Lower leg skin (tissue), 4 donors: ENCODE results near the gene SPRY4. TPM values are rescaled to one million over a fixed set of nuclear protein-coding genes. Genes with fewer than 3 reads are reported as not detected.
A peak's percentile ranks its signal among the peaks of the same experiment; 100 is the strongest.

Experiments
- DNase-seq, 2 donors: peaks; one replicate each; pipeline ENCODE4 v3.0.0-alpha.2; 2019; ENCODE audit warnings: low spot score in 2 of 2
- H3K4me3 ChIP-seq: fragments of 200-600 bp; sonication (generic); 2 replicates; pipeline ENCODE4 v1.5.1; 2017; ENCODE audit warnings: mild to moderate bottlenecking, low read depth; ENCODE audit not compliant: poor library complexity, severe bottlenecking
- CTCF ChIP-seq, 3 donors: fragments of 450-650 bp; IDR thresholded peaks; one replicate each; pipeline ENCODE4 v1.5.1; 2016; ENCODE audit warnings: antibody characterized with exemption in 3 of 3, mild to moderate bottlenecking in 3 of 3, moderate library complexity in 2 of 3
- POLR2A ChIP-seq, 2 donors: fragments of 450-650 bp; IDR thresholded peaks; one replicate each; pipeline ENCODE4 v1.6.1; 2016 to 2017; ENCODE audit warnings: antibody characterized with exemption in 2 of 2, mild to moderate bottlenecking in 1 of 2, moderate library complexity in 1 of 2
- WGBS, 2 donors: methylation state at CpG; one replicate each; pipeline ENCODE4 v1.1.5; 2018; 5-methylcytosine and 5-hydroxymethylcytosine counted together
- intact Hi-C: fragments of 100-400 bp; cut with DNase I; formaldehyde crosslinking; loops from one replicate; pipeline ENCODE4 v1.15.0; 2023; ENCODE audit warnings: low total_unique reads
- total RNA-seq, 4 donors: library from RNA; depleted of rRNA; stranded (reverse); fragments of >200 nt; gene quantifications; one replicate each; pipeline ENCODE4 v1.1.0, GENCODE V29; 2016

SPRY4 gene
- total RNA-seq, 4 donors from 2014 or later = 2.4 to 11.0 (median 6.0) TPM

- intact Hi-C loops = no loop called here
- H3K4me3 ChIP-seq = peak overlapping the region; percentile 47
- no peak for DNase-seq
- 39 to 48% methylated on average over 17 to 19 of the region's 19 CpGs for WGBS, 2 donors
- no peak for TF ChIP-seq CTCF (IDR thresholded peaks at IDR 0.05)
- TF ChIP-seq POLR2A (IDR thresholded peaks at IDR 0.05) = no peak
Observed at GRCh38 chr5:142323480-142324135, 1.2 kb downstream of the SPRY4 start.

- intact Hi-C loops = no loop called here
- WGBS, 2 donors = 65 to 69% methylated on average over 15 of the region's 15 CpGs
- no peak overlapping the region for H3K4me3 ChIP-seq
- TF ChIP-seq POLR2A (IDR thresholded peaks at IDR 0.05) = no peak
- no peak for TF ChIP-seq CTCF (IDR thresholded peaks at IDR 0.05)
- DNase-seq = no peak
Observed at GRCh38 chr5:142322747-142323479, 1.9 kb downstream of the SPRY4 start.

GRCh38 chr5:142322403-142322746, 2.4 kb downstream of the SPRY4 start:
- intact Hi-C loops = no loop called here
- whole genome bisulfite sequencing, 2 donors = 83 to 88% methylated on average over 5 of the region's 5 CpGs
- TF ChIP-seq CTCF (IDR thresholded peaks at IDR 0.05) (no peak), POLR2A (IDR thresholded peaks at IDR 0.05) (no peak)
- DNase-seq = no peak
- H3K4me3 ChIP-seq = no peak overlapping the region

- no peak overlapping the region for H3K4me3 ChIP-seq
- TF ChIP-seq CTCF (IDR thresholded peaks at IDR 0.05) (no peak), POLR2A (IDR thresholded peaks at IDR 0.05) (no peak)
- WGBS, 2 donors = 58 to 70% methylated on average over 8 of the region's 8 CpGs
- intact Hi-C loops = no loop called here
- no peak for DNase-seq
Observed at GRCh38 chr5:142320851-142321560, 3.8 kb downstream of the SPRY4 start.

- no peak for DNase-seq
- intact Hi-C loops = no loop called here
Observed at GRCh38 chr5:142320430-142320738, 4.4 kb downstream of the SPRY4 start.

More at GRCh38 chr5:142320430-142320738, 4.4 kb downstream of the SPRY4 start:
- WGBS, 2 donors = 63 to 78% methylated on average over 4 of the region's 4 CpGs
- H3K4me3 ChIP-seq = no peak overlapping the region
- TF ChIP-seq POLR2A (IDR thresholded peaks at IDR 0.05) (no peak), CTCF (IDR thresholded peaks at IDR 0.05) (no peak)
